Tibial nerve (tissue), 4 donors: ENCODE results near the gene PHLDA1. TPM values are rescaled to one million over a fixed set of nuclear protein-coding genes. Genes with fewer than 3 reads are reported as not detected.

Experiments used
- DNase-seq, 2 donors: peaks; one replicate each; pipeline ENCODE4 v3.0.0-alpha.2; 2019; ENCODE audit warnings: low spot score in 2 of 2
- H3K27ac ChIP-seq, 4 donors: fragments of 200-600 bp; sonication (generic) in 3 of 4; one replicate each; pipeline ENCODE4 v1.5.1; 2017 to 2019; ENCODE audit warnings: mild to moderate bottlenecking in 1 of 4
- H3K27me3 ChIP-seq, 2 donors: fragments of 200-600 bp; sonication (generic) in 1 of 2; one replicate each; pipeline versions ENCODE4 v1.5.1 to v1.6.0; 2017 to 2019
- H3K36me3 ChIP-seq, 3 donors: fragments of 200-600 bp; sonication (generic); one replicate each; pipeline ENCODE4 v1.5.1; 2018 to 2019
- H3K4me1 ChIP-seq, 4 donors: fragments of 200-600 bp; sonication (generic) in 3 of 4; one replicate each; pipeline ENCODE4 v1.5.1; 2017 to 2019
- H3K4me3 ChIP-seq, 4 donors: fragments of 200-600 bp; sonication (generic) in 3 of 4; one replicate each; pipeline ENCODE4 v1.5.1; 2017 to 2019; ENCODE audit warnings: mild to moderate bottlenecking in 1 of 4, moderate library complexity in 1 of 4
- H3K9me3 ChIP-seq, 4 donors: fragments of 200-600 bp; sonication (generic) in 3 of 4; one replicate each; pipeline ENCODE4 v1.5.1; 2017 to 2019
- EP300 ChIP-seq, 2 donors: sonication (generic); formaldehyde crosslinking; IDR thresholded peaks; one replicate each; pipeline ENCODE4 v1.6.1; 2017; ENCODE audit warnings: antibody characterized with exemption in 2 of 2, mild to moderate bottlenecking in 1 of 2
- POLR2A ChIP-seq, 2 donors: fragments of 450-650 bp; IDR thresholded peaks; one replicate each; pipeline ENCODE4 v1.6.1; 2017; ENCODE audit warnings: antibody characterized with exemption in 2 of 2, mild to moderate bottlenecking in 2 of 2, moderate library complexity in 2 of 2
- WGBS, 2 donors: methylation state at CpG; one replicate each; pipeline ENCODE4 v1.1.5; 2018; 5-methylcytosine and 5-hydroxymethylcytosine counted together
- total RNA-seq, 4 donors: library from RNA; depleted of rRNA; stranded (reverse); fragments of >200 nt; gene quantifications; one replicate each; pipeline ENCODE4 v1.1.0, GENCODE V29; 2016
- TF ChIP-seq, protein P1 (sequence below), 5 experiments: fragments of 200-600 bp in 3 of 5; fragments of 450-650 bp in 2 of 5; sonication (generic) in 3 of 5; IDR thresholded peaks; one replicate each; pipeline ENCODE4 v1.5.1; 2016 to 2019; ENCODE audit warnings: antibody characterized with exemption in 5 of 5, mild to moderate bottlenecking in 3 of 5, moderate library complexity in 2 of 5

The PHLDA1 gene
- total RNA-seq, 4 donors from 2014 or later = 23.6 to 34.9 (median 30.7) TPM

DNA sequence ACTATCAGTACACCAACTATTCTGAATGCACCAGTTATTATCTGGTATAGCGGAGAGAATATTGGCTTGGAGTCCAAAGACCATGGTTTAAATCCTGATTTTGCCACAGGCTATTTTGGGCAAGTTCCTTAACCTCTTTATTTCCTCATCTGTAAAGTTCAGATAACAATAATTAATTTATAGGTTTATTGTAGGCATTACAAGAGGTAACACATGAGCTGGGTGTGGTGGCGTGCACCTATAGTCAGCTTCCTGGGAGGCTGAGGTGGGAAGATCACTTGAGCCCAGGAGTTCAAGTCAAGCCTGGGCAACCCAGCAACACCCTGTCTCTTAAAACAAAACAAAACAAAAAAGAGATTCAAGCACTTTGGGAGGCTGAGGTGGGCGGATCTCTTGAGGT lies 23.1 kb downstream of the PHLDA1 start:
- H3K27ac ChIP-seq = no peak overlapping the region
- H3K27me3 ChIP-seq = no peaks in the 10 kb centered on the region
- TF ChIP-seq EP300 (IDR thresholded peaks at IDR 0.05) = no peak
- no peak for TF ChIP-seq POLR2A (IDR thresholded peaks at IDR 0.05)
- TF ChIP-seq, protein P1, sequence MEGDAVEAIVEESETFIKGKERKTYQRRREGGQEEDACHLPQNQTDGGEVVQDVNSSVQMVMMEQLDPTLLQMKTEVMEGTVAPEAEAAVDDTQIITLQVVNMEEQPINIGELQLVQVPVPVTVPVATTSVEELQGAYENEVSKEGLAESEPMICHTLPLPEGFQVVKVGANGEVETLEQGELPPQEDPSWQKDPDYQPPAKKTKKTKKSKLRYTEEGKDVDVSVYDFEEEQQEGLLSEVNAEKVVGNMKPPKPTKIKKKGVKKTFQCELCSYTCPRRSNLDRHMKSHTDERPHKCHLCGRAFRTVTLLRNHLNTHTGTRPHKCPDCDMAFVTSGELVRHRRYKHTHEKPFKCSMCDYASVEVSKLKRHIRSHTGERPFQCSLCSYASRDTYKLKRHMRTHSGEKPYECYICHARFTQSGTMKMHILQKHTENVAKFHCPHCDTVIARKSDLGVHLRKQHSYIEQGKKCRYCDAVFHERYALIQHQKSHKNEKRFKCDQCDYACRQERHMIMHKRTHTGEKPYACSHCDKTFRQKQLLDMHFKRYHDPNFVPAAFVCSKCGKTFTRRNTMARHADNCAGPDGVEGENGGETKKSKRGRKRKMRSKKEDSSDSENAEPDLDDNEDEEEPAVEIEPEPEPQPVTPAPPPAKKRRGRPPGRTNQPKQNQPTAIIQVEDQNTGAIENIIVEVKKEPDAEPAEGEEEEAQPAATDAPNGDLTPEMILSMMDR (IDR thresholded peaks at IDR 0.05) = no peak

DNA sequence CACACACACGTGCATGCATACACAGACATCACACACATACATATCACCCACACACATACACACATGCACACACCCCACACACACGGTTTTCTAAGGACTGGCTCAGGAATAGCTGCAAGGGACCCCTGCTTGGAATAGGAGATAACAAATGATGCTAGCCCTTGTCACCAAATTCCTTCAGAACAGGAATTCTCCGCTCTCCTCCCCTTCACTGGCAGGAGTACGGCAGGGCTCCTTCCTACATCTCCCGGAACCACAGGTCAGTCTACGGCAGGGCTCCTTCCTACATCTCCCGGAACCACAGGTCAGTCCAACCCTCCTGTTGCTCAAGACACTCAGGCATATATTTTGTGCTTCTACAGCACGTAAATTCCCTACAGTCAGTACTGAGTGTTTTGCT lies 23.9 kb downstream of the PHLDA1 start:
- TF ChIP-seq, protein P1 (IDR thresholded peaks at IDR 0.05) = no peak
- TF ChIP-seq EP300 (IDR thresholded peaks at IDR 0.05) (no peak), POLR2A (IDR thresholded peaks at IDR 0.05) (no peak)
- Histone ChIP-seq H3K27me3 (no peaks in the 10 kb centered on the region), H3K36me3 (no peaks in the 10 kb centered on the region), H3K4me1 (peaks cover 0 to 8% (median 2%) of the 10 kb centered on the region in 4 donors), H3K4me3 (no peak overlapping the region), H3K9me3 (peaks cover 0 to 5% (median 0%) of the 10 kb centered on the region in 4 donors), H3K27ac (no peak overlapping the region)
- DNase-seq = no peak
- 85 to 91% methylated on average over 8 of the region's 8 CpGs for WGBS, 2 donors

More for the DNA sequence above, 23.1 kb downstream of the PHLDA1 start:
- H3K9me3 ChIP-seq = peaks cover 0 to 5% (median 0%) of the 10 kb centered on the region in 4 donors
- no peaks in the 10 kb centered on the region for H3K36me3 ChIP-seq
- H3K4me3 ChIP-seq = no peak overlapping the region
- WGBS, 2 donors = 95 to 97% methylated on average over 3 of the region's 3 CpGs
- H3K4me1 ChIP-seq = peaks cover 0 to 8% (median 2%) of the 10 kb centered on the region in 4 donors
- no peak for DNase-seq

DNA sequence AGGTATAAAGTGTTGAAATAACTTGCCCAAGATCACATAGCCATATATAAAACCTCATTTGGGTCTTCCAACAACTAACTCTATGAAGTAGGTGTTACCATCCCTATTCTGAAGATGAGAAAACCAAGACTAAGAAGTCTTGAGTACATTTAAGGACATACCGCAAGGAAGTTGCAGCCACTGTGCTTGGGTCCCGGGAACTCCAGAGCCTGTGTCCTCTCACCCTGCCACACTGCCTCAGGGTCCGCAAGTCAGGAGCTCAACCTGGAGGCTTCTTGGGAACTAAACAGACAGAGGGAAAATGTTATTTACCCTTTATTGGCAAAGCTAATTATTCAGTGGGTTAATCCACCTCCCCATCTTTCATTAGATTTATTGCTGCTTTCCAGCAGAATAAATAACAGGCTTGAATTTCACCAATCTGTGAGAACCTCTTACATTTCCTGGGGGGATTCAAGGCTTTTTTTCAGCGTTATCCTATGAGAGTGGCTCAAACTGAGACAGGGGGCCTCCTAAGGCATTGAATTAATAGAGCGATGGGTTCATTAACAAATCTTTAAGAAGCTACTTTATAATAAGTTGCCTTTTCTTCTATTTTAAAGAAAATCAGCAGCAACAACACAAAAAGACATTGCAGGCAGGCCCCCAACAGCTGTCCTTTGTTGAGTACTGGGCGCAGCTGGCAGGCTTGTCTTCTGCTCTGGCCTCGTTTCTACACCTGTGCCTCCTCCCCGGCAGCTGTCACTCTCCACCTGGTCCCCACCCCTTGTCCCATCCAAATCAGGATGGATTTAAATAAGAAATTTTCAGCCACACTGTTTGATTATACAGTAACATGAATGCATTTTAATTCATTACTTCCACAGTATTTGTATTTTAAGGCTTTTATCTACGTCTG lies 25.3 kb downstream of the PHLDA1 start:
- H3K27me3 ChIP-seq = no peaks in the 10 kb centered on the region
- H3K27ac ChIP-seq = no peak overlapping the region
- no peak for TF ChIP-seq POLR2A (IDR thresholded peaks at IDR 0.05)
- TF ChIP-seq, protein P1 (IDR thresholded peaks at IDR 0.05) = no peak
- TF ChIP-seq EP300 (IDR thresholded peaks at IDR 0.05) = no peak
- 85 to 86% methylated on average over 9 of the region's 9 CpGs for WGBS, 2 donors
- H3K9me3 ChIP-seq = peaks cover 0 to 5% (median 0%) of the 10 kb centered on the region in 4 donors
- DNase-seq = no peak
- no peaks in the 10 kb centered on the region for H3K36me3 ChIP-seq
- H3K4me3 ChIP-seq = no peak overlapping the region
- peaks cover 0 to 8% (median 2%) of the 10 kb centered on the region in 4 donors for H3K4me1 ChIP-seq

DNA sequence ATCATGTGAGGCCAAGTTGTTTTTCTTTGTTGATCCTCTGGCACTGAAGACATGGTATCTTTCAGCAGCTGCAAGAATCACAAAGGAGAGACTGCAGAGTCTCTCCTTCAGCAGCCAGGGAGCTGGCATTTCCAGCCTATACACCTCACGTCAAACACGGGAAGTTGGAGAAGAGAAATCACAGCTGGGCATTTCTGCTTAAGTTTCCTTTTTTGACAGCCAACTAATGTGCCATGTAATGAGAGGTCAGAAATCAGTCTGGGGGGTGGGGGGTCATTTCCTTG lies 28.3 kb downstream of the PHLDA1 start:
- no peak overlapping the region for H3K4me3 ChIP-seq
- H3K4me1 ChIP-seq = no peaks in the 10 kb centered on the region
- H3K27me3 ChIP-seq = no peaks in the 10 kb centered on the region
- 79 to 82% methylated on average over 2 of the region's 2 CpGs for WGBS, 2 donors
- no peak for DNase-seq
- TF ChIP-seq POLR2A (IDR thresholded peaks at IDR 0.05) (no peak), EP300 (IDR thresholded peaks at IDR 0.05) (no peak)
- TF ChIP-seq, protein P1 (IDR thresholded peaks at IDR 0.05) = no peak
- H3K27ac ChIP-seq = no peak overlapping the region
- H3K9me3 ChIP-seq = peaks cover 0 to 5% (median 0%) of the 10 kb centered on the region in 4 donors
- no peaks in the 10 kb centered on the region for H3K36me3 ChIP-seq

DNA sequence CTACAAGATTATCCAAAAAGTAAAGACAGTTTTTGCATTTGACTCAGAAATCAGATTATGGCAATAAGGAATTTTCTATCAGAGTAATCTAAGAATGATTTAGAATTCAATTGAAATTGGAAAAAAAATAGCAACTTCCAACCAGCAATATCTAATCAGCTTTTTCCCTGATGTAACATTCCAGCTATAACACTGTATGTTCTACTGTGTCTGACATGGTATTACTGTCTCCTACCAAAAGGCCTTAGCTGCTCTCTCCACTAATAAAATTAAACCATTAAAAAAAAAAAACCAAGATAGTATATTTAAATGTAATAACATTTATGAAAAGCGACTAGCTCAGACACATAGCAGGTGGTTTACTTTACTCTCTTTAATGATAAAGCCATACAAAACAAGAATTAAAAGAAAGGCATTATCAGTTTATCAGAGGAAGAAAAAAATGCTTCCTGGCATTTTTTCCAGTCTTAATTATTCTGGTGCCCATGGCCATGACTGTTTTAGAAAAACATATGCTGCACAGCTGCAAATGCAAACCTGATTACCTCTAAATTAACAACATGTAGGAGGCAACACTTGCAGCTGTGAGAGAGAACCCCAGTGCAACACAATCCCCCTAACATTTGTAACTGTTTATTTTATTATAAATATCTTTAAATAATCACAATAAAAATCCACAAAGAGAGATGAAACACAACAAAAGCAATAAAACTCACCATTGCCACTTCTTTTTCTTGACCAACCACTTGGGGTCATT lies 28.8 kb downstream of the PHLDA1 start:
- Histone ChIP-seq H3K36me3 (no peaks in the 10 kb centered on the region), H3K9me3 (peaks cover 0 to 5% (median 0%) of the 10 kb centered on the region in 4 donors), H3K4me3 (no peak overlapping the region), H3K27me3 (no peaks in the 10 kb centered on the region), H3K27ac (no peak overlapping the region), H3K4me1 (no peaks in the 10 kb centered on the region)
- TF ChIP-seq POLR2A (IDR thresholded peaks at IDR 0.05) (no peak), EP300 (IDR thresholded peaks at IDR 0.05) (no peak)
- TF ChIP-seq, protein P1 (IDR thresholded peaks at IDR 0.05) = no peak
- DNase-seq = no peak
- 83 to 85% methylated on average over 1 of the region's 1 CpG for WGBS, 2 donors
